Measurements from ENCODE around the gene SMARCC1.

SMARCC1 gene

GRCh38 chr3:47536221-47536891 lies 245.3 kb downstream of the SMARCC1 start:
- Histone ChIP-seq H3K9me3 (replicated peaks; ENCODE audit: insufficient read depth, low read length) (no peaks in the 10 kb centered on the region), H3K9me2 (replicated peaks; ENCODE audit: insufficient read depth, low read length) (no peaks in the 10 kb centered on the region), H2AFZ (ENCODE audit: low read length) (no peak overlapping the region), H3K4me1 (ENCODE audit: low read length) (no peaks in the 10 kb centered on the region), H3F3A (ENCODE audit: insufficient read depth, low read length) (no peaks in the 10 kb centered on the region), H3K4me2 (ENCODE audit: low read depth, low read length) (no peak overlapping the region), H3K36me3 (replicated peaks; ENCODE audit: insufficient read depth, low read length) (no peaks in the 10 kb centered on the region), H4K20me1 (ENCODE audit: insufficient read depth, low read length) (no peaks in the 10 kb centered on the region), H3K79me2 (ENCODE audit: low read length) (no peaks in the 10 kb centered on the region), H3K9ac (ENCODE audit: low read length) (no peak overlapping the region), H3K27ac (ENCODE audit: low read length) (no peak overlapping the region), H3K4me3 (ENCODE audit: low read length) (no peak overlapping the region), H3K27me3 (replicated peaks; ENCODE audit: insufficient read depth, low read length) (no peaks in the 10 kb centered on the region)
- no peak for DNase-seq
- no peak for TF ChIP-seq EZH2phosphoT487 (IDR thresholded peaks at IDR 0.05; ENCODE audit: low read length)
- no peak for TF ChIP-seq CTCF (IDR thresholded peaks at IDR 0.05; ENCODE audit: low read length)
- TF ChIP-seq EZH2 (optimal IDR thresholded peaks at IDR 0.05; ENCODE audit: low read depth, low read length): no peak
